Parathyroid adenoma (tissue), 2 donors: Measurements from ENCODE around the gene NCKAP5.

ENCODE experiments used
- H2AFZ ChIP-seq: fragments of 300-600 bp; sonication (generic); one replicate; pipeline ENCODE4 v1.7.0; 2017; ENCODE audit warnings: antibody characterized with exemption, mild to moderate bottlenecking
- H3K27ac ChIP-seq: fragments of 300-600 bp; sonication (generic); one replicate; pipeline ENCODE4 v1.7.0; 2017
- H3K27me3 ChIP-seq: fragments of 300-600 bp; sonication (generic); one replicate; pipeline ENCODE4 v1.7.0; 2017; ENCODE audit warnings: low read length; ENCODE audit not compliant: control insufficient read depth, insufficient read depth
- H3K36me3 ChIP-seq: fragments of 300-600 bp; sonication (generic); one replicate; pipeline ENCODE4 v1.7.0; 2017; ENCODE audit warnings: low read length; ENCODE audit not compliant: control insufficient read depth, insufficient read depth
- H3K4me1 ChIP-seq: fragments of 300-600 bp; sonication (generic); one replicate; pipeline ENCODE4 v1.7.0; 2017; ENCODE audit warnings: control low read depth
- H3K4me2 ChIP-seq: fragments of 300-600 bp; sonication (generic); one replicate; pipeline ENCODE4 v1.7.0; 2017; ENCODE audit warnings: low read length
- H3K4me3 ChIP-seq: fragments of 300-600 bp; sonication (generic); one replicate; pipeline ENCODE4 v1.7.0; 2017; ENCODE audit warnings: low read depth, low read length
- H3K79me2 ChIP-seq: fragments of 300-600 bp; sonication (generic); one replicate; pipeline ENCODE4 v1.7.0; 2017; ENCODE audit warnings: control low read depth
- H3K9ac ChIP-seq: fragments of 300-600 bp; sonication (generic); one replicate; pipeline ENCODE4 v1.7.0; 2017; ENCODE audit warnings: mild to moderate bottlenecking
- H3K9me3 ChIP-seq: fragments of 300-600 bp; sonication (generic); one replicate; pipeline ENCODE4 v1.7.0; 2017; ENCODE audit warnings: low read length; ENCODE audit not compliant: control insufficient read depth
- CTCF ChIP-seq: fragments of 300-600 bp; sonication (generic); IDR thresholded peaks from one replicate; pipeline ENCODE4 v1.7.0; 2017; ENCODE audit warnings: antibody characterized with exemption, mild to moderate bottlenecking
- donor health status: primary hyperparathyroidism.

Gene NCKAP5

GRCh38 chr2:133437492-133437891, 130.8 kb downstream of the NCKAP5 start:
- Histone ChIP-seq H3K9ac (no peak overlapping the region), H3K27me3 (no peaks in the 10 kb centered on the region), H3K4me3 (no peak overlapping the region), H3K4me2 (no peak overlapping the region), H3K4me1 (peaks cover 5% of the 10 kb centered on the region), H2AFZ (no peak overlapping the region), H3K9me3 (no peaks in the 10 kb centered on the region), H3K36me3 (no peaks in the 10 kb centered on the region), H3K79me2 (no peaks in the 10 kb centered on the region), H3K27ac (no peak overlapping the region)
- no peak for TF ChIP-seq CTCF

GRCh38 chr2:133434959-133435668, 133.1 kb downstream of the NCKAP5 start:
- no peak for TF ChIP-seq CTCF
- H3K9ac ChIP-seq: no peak overlapping the region
- H3K27ac ChIP-seq: no peak overlapping the region
- H3K9me3 ChIP-seq: no peaks in the 10 kb centered on the region
- H3K4me2 ChIP-seq: no peak overlapping the region
- H3K79me2 ChIP-seq: no peaks in the 10 kb centered on the region
- H3K27me3 ChIP-seq: no peaks in the 10 kb centered on the region
- no peak overlapping the region for H3K4me3 ChIP-seq
- H2AFZ ChIP-seq: no peak overlapping the region
- no peaks in the 10 kb centered on the region for H3K36me3 ChIP-seq
- peaks cover 5% of the 10 kb centered on the region for H3K4me1 ChIP-seq

- Histone ChIP-seq H3K4me1 (peaks cover 5% of the 10 kb centered on the region), H3K27me3 (no peaks in the 10 kb centered on the region), H3K4me2 (no peak overlapping the region), H3K36me3 (no peaks in the 10 kb centered on the region), H3K4me3 (no peak overlapping the region), H3K9ac (no peak overlapping the region), H3K27ac (no peak overlapping the region), H3K79me2 (no peaks in the 10 kb centered on the region), H2AFZ (no peak overlapping the region), H3K9me3 (no peaks in the 10 kb centered on the region)
- TF ChIP-seq CTCF: no peak
Measured at GRCh38 chr2:133433455-133434451, 134.5 kb downstream of the NCKAP5 start.

- H3K4me2 ChIP-seq: no peak overlapping the region
- H3K36me3 ChIP-seq: no peaks in the 10 kb centered on the region
- H3K9me3 ChIP-seq: no peaks in the 10 kb centered on the region
- H3K9ac ChIP-seq: no peak overlapping the region
- no peaks in the 10 kb centered on the region for H3K79me2 ChIP-seq
- no peak overlapping the region for H2AFZ ChIP-seq
- peaks cover 5% of the 10 kb centered on the region for H3K4me1 ChIP-seq
- no peak for TF ChIP-seq CTCF
- H3K27ac ChIP-seq: no peak overlapping the region
- H3K4me3 ChIP-seq: no peak overlapping the region
- no peaks in the 10 kb centered on the region for H3K27me3 ChIP-seq
Measured at GRCh38 chr2:133432778-133433177, 135.5 kb downstream of the NCKAP5 start.
